Stimulated activated CD4-positive, alpha-beta T cell treated with anti-CD3 and anti-CD28 coated beads, Interleukin-12 subunit alpha, Interleukin-12 subunit beta, amount 100 ng/mL, for 24 hours (primary cell): ENCODE results near the gene PDZK1IP1.
A peak's percentile ranks its signal among the peaks of the same experiment; 100 is the strongest.
"Not testable (repeated sequence)": the region's sequence is repeated elsewhere in the genome, so short reads cannot be mapped to it uniquely, and the experiment has no call there.

Source experiments
- DNase-seq, 2 experiments: peaks; one replicate each; pipeline ENCODE4 v3.0.0-alpha.2; 2020; ENCODE audit warnings: low read depth in 2 of 2

The PDZK1IP1 gene

DNA sequence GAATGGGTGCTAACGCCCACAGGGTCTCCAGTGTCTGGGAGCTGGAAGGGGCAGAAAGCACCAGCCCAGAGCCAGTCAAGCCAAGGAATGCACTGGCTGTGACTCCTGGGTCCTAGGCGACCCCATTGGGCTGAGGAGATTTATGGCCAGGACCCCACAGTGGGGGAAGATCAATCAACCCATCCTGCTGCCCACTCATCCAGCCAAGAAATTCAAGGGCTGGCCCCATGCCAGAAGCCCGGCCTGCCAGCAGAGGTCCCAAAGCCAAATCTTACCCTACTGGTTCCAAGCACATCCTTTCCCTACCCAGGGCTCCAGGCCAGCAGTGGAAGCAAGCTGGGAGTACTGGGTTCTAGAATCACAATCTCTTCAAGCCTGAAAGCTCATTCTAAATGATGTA lies 6.8 kb upstream of the PDZK1IP1 start:
- no peak for DNase-seq

DNA sequence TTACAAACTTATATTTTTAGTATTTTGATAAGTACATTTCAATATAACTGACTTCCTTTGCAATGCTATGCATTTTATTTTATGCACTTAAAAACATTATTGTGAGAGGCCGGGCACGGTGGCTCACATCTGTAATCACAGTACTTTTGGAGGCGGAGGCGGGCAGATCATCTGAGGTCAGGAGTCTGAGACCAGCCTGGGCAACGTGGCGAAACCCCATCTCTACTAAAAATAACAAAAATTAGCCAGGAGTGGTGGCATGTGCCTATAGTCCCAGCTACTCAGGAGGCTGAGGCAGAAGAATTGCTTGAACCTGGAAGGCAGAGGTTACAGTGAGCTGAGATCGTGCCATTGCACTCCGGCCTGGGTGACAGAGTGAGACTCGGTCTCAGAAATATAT lies 6.1 kb upstream of the PDZK1IP1 start:
- not testable (repeated sequence) for DNase-seq

DNA sequence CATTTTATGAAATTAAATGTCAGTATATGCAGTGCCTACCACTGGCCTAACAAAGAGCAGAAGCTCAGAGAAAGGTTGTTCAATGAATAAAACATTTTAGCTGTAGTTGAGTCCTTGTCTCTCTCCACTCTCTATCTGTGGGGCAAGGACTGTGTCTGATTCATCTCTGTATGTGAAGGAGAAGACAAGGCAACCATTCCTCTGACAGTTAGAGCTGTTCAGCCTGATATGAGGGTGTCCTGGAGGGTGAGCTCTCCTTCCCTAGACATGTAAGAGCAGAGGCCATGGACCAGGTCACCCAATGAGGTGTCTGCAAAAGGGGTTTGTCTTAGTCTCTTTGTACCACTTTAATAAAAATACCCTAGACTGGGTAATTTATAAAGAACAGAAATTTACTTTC lies 4.5 kb upstream of the PDZK1IP1 start:
- no peak for DNase-seq

DNA sequence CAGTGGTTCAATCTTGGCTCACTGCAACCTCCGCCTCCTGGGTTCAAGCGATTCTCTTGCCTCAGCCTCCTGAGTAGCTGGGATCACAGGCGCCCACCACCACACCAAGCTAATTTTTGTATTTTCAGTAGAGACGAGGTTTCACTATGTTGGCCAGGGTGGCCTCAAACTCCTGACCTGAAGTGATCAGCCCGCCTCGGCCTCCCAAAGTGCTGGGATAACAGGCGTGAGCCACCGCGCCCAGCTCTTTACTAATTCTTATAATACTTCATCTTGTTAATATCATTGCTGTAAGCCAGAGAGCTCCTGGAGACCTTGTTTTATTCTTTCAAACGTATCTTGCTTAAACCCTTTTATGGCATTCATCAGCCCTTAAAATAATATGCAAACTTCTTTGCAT lies 3.7 kb upstream of the PDZK1IP1 start:
- not testable (repeated sequence) for DNase-seq

DNA sequence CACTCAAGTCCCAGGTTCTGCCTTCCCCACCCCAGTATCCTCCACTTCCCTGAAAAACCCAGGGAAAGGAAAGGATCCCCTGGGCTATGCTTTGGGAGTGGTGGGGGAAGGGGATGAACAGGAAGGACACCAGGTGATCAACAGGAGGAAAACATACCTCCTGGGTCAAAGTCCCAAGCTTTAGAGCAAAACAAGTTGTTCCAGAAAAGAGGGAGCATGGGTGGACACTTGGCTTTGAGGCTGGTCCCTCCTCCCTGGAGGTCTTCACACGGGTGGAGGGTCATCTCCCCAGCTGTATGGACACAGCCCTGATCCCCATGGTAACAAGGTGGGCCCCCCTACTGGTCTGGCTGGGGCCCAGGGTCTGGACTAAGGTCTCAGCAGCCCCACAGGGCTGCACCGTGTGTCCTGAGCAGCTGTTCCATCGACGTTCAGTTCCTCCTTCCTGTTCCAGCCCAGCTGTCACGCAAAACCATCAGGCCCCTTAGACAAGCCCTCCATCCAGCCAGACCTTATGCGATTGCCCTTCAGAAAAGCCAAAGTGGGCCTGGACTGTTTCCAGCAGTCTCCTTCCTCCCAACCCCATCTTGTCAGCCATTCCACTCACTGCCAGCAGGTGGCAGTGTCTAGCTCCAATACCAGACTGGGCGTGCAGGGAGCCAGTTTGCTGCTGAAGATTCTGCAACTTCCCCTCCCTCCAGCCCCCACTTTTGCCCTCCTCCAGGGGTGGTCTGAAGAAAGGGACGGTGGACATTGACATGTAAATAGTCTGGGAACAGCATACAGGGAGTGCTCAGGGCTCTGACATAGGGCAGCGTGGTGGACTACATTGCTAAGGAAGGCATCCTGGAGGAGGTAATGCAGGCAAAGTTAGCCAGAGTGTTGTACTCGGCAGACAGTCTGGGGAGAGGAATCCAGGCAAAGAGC lies 2.9 kb upstream of the PDZK1IP1 start:
- peak; percentile 38 to 55 for DNase-seq

DNA sequence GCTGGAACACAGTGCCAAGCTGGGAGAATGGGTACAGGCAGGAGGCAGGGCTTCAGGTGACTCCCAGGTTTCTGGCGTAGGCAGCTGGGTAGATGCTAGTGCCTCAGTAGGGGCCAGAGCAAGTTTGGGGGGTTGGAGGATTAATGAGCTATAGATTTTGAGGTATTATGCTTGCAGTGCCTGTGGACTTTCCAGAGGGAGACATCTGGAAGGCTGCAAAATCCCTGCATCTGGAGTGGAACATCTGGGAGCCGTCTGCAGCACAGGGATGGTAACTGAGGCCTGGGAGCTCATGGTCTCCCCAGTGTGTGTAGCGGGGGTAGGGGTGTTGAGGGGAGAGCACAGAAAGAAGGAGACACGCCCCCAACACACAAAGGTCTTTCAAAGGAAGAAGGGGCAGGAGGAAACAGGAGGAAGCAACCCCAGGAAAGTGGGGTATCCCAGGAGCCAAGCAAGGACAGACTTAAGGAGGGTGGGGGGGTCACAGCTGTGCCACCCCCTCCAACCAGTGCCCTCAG lies 2.2 kb upstream of the PDZK1IP1 start:
- no peak for DNase-seq

DNA sequence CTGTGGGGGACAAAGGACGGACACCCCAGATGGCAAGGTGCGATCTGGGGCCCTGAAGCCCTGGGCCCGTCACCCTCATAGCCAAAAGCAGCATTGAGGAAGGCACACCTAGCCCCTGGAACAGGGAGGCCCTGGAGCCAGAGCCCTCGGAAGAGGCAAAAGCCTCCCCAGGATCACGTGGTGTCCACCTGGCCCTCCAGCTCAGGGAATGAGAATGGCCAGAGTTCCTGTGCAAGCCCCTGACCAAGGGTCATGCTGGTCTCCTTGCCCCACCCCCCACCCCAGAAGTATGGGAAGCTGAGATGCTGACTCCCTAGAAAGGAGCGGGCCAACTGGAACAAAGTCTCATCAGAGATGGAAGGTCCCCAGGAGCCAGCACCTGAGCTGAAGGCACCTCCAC lies 1.0 kb upstream of the PDZK1IP1 start:
- DNase-seq = no peak

DNA sequence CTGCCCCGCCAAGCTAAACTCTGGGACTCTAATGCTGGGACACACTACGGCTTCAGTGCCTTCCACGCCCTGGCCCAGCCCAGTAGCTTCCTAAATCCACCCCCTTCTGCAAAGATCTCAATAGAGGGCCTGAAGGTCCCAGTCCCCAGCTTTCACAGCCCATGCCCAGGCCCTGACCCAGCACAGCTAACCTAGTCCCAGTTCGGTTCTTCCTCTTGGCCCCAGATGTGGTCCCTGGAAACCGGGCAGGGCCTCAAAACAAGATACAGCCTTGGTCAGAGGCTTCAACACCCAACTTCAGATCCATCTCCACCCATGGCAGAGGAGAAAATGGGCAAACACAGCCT lies 646 bp upstream of the PDZK1IP1 start:
- no peak for DNase-seq

DNA sequence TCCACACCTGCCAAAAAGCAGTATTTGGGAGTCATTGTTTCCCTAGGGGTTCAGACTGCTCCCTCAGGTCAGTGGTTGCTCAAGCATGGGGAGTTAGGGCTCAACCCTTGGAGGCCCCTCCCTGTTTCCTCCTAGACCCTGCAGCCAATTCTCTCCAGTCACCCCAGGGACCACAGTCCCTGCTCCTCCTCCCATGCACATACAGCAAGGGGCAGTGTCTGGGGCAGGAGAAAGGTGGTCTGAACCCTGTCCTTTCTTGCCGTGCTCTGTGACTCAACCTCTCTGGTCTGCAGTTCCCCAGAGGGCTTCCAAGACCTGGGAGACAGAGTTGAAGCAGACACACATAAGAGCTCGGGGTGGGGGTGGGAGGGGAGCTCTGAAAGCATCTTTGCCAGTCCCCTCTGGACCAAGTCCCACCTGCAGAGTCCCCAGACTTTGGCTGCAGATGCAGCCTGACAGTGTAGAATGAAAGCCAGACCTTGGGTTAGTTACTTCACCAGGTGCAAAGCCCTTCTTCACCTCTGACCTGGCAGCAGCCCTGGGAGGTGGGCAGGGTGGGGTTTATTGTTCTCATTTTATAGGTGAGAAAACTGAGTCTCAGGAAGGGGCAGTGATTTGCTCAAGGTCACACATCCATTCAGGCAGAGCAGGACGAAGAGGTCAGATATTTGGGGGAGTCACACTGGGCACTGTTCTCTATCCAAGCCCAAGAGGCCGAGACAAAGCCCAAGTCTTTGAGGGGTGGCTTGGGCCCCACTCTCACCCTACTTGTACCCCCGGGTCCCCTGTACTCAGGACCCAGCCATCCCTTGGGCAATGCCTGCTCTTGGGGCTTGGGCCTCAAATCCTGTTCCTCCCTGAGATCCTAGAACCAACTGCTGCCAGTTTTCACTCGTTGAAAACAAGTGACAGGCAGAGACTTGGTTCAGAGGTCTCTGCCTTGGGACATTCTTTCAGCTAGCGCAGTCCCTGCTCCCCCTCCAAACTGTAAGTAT lies 748 bp downstream of the PDZK1IP1 start:
- no peak for DNase-seq

DNA sequence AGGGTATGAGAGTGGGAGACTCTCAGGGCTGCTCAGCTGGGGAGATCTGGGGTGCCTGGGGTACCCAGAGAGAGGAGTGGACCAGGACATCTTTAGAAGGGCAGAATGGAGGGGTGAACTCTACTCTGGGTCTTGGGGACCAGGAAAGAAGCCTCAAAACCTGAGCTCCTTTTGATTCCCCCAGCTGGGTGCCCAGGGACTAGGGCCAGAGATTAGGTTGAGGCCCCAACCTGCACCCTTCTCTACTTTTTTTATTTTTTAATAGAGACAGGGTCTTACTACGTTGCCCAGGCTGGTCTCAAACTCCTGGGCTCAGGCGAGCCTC lies 1.9 kb downstream of the PDZK1IP1 start:
- DNase-seq = no peak

DNA sequence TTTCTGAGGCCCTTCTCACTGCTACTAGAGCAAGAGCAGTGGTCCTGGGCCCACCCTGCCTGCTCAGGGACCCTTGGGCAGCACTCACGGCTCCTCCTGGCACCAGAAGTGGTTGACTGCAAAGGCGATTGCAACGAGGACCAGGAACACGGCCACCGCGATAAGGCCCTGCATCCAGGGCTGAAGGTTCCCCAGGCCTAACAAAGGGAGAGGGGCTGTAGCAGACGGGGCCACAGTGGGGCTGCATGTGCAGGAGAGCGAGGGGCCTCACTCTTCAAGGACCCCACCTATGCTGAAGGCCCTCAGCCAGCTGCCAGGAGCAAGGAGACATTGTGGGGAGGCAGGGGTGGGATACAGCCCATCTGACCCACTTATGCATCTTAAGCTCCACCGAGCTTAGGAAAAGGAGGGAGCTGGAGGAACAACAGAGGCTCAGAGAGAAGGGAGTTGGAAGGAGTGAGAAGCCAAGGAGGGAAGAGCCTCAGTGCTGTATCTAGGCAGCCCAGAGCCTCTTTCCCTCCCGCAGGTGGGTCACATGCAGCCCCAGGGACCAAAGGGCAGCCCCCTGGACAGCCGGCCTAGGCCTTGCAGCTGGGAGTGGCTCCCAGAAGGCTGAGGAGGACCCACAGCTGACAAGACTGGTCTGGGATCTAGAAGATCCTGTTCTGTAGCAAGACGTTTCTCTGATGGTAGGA lies 2.5 kb downstream of the PDZK1IP1 start:
- no peak for DNase-seq

DNA sequence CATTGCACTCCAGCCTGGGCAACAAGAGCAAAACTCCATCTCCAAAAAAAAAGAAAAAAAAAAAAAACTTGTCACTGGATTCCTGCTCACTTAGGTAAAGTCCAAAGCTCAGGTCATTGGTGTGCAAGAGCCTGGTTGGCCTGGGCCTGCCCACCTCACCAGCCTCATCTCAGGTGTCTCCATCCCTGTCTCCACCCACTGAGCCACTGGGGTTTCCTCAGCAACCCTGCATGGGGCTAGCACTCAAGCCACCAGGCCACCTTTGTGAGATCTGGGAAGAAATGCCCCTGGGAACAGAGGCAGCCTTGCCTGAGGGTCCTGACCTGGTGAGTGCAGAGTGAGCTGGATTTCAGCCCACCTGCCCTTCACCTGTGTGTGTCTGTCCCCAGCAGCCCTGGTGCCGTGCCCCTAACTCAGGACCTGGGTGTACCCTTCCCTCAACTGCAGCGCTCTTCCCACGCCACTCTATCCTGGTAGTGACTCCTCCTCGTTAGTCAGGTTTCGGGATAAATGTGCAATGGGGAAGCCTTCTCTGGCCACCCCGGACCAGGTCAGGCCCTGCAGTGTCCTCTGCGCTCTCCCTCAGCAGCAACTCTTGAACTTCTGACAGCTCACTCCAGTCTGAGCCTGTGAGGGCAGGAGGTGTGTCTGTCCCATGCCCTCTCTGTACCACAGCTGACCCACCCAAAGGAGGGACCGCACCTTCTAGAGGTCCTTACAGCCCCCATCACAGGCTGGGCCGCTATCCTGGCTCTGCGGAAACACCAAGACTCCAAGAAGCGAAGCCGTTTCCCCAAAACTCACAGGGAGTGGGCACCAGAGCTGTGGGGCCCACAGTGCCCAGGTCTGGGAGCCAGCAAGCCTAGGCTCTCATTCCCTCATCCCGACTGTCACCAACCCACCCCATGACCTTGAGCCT lies 3.3 kb downstream of the PDZK1IP1 start:
- DNase-seq = no peak

DNA sequence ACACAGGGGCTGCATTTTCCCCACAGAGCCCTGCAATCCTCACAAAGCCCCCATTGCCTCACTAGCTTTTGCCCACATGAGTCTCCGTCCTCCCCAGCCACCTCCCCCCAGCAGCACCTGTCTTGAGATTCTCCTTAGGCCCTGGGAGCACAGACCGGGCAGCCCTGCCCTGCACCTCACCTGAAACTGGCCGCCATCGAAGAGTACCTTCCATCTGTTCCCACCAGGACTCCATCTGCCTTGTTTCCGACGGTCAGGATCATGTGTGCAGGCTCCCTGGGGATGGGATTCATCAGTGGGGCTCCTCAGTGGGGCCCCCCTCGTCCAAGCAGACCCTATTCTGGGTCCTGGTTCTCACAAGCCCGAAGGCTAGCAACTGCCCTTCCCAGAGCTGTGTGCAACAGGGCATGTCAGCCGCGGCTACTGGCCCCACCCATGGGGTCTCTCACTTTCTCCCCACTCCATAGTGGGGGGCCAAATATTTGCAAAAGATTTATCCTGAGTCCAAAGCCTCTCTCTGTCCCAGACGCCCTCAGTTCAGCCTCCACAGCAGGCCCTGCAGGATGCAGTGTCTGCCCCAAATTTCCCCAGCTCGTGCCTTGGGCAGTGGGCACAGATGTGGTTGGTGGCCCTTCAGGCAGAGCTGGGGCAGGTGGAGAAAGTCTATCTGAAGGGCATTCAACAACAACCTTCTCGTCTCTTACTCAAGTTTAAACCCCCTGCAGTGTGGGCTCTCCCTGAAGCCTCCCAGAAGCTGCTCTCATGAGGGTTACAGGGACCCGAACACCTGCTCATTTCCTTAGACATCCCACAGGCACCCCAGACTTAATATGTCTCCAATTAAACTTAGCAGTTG lies 4.8 kb downstream of the PDZK1IP1 start:
- DNase-seq = no peak

DNA sequence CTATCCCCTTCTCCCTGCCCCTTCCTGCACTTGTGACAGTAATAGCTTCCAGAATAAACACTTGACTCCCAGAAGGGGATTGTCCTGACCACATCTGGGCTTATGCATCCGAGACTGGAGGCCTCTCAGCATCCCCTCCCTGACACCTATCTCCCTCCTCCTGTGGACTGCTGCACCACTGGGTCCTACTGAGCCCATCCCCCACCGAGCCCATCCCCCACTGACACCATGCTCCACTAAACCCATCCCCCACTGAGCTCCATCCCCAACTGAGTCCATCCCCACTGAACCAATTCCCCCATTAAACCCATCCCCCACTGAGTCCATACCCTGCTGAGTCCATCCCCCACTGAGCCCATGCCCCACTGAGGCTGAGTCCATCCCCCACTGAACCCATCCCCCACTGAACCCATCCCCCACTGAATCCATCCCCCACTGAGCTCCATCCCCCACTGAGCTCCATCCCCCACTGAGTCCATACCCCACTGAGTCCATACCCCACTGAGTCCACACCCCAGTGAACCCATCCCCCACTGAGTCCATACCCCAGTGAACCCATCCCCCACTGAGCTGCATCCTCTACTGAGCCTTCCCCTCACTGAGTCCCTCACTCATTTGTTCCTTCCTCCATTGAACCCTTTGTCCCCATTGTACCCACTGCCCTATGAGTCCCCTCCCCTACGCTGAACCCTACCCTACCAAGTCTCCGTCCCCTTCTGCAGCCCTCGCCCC lies 5.6 kb downstream of the PDZK1IP1 start:
- DNase-seq = no peak

DNA sequence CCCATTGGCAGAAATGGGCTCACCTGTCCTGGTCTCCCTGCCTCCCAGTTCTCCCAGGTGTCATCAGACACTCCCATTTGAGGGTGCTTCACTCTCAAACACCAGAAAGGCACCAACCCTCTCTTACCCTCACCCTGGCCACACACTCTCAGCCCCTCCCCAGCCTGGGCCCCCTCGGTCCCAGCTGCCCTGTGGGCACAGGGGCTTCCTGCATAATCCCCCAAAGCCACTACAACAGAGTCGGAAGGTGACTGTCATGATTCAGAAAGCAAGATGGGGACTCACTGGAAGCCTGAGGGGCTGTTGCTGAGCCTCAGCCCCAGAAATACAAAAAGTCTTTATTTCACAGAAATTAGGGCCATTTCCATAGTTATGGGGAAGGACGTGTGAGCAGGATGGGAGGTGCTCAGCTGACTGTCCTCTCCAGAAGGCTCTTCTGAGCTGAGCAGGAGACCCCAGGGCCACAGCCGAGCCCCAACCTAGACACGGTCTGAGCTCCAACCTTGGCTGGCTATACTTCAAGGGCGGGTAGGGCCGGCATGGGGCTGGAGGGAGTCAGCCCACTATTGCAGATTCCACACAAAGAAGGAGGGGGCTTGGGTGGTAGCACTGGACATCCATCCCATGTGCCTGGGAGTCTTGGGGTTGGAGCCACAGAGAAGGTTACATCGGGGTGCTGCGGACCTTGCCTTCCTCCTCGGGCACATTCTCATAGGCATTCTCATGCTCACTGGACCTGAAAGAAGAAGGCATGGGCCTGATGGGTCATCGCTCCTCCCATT lies 6.3 kb downstream of the PDZK1IP1 start:
- no peak for DNase-seq

DNA sequence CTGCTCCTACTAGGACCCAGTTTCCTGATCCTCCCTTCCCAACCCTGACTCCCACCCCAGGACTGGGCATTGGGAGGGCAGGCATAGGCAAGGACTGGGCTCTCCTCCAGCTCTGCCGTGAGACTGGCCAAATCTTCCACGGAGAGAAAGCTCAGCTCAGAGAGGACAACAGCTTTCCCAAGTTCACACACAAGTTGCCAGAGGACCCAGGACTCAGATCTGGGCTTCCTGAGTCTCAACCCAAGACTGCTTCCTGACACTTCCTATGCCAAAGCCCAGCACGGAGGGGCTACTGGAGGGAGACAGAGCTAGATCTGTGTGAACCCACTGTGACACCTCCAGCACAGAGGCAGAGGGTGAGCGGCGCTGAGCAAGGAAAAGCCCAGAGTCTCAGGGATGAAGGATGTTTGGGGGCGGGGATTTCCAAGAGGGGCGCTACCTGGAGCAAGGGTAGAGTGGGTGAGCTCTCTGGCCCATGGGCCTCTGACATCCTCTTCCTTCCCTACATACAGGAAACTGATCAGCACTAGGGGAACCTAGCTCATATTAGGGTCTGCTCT lies 7.1 kb downstream of the PDZK1IP1 start:
- no peak for DNase-seq

DNA sequence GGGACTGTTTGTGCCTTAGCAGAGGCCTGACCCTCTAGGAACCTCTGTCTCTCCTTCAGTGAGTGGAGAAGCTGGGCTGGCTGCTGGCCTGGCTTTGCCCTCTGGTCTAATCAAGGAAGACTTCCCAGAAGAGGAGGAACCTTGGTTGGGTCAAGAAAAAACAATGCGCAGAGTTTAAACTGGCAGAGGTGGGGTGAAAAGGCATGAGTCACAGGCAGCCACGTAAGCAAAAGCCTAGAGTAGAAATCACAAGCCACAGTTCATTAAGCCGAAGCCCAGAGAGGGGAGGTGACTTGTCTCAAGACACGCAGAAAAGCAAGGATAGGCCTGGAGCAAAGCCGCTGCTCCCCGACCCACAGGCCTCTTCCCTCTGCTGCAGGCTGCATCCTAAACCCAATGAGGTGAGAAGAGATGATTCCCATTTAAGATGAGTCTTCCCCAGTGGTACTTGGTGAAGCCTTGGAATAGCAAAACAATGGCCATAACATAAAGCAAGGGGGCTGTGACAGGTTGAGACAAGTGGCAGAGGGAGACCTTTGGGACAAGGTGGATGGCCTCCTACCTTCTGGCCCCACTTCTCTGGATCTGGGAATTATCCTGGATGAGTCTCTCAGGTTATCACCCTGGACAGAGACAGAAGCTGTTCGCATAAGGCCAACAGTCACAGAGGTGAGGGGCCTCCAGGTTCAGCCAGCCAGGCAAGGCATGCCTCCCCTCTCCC lies 7.7 kb downstream of the PDZK1IP1 start:
- DNase-seq = no peak
